ENCODE measurements around the gene RTN4RL1. TPM values are rescaled to one million over a fixed set of nuclear protein-coding genes. Genes with fewer than 3 reads are reported as not detected.

RTN4RL1 gene
- total and polyA plus RNA-seq, 2 of the 13 experiments (the other 11 are each of a cell fraction or from before 2014, with no cell fraction given), result 0.01 TPM; not detected in 1

DNA sequence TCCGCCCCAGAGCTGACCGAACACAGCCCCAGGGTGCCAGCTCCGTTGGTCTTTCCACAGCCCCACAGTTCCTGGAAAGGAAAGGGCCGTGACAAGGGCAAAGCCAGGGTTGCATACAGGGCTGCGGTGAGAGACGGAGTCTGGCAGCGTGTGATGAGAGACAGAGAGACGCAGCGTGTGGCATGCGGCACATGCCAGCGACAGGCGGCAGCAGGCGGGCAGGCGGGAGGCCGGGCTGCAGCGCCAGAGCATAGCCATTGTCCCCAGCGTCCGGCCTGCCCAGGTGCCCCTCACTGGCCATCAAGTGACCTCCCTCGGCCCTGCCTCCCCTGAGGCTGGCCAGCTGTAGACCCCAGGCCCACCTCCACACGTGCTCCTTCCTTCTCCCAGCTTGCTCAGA is 8.6 kb downstream of the RTN4RL1 start:
- no peaks in the 10 kb centered on the region for H3K36me3 ChIP-seq (replicated peaks in 1 of 2; ENCODE audit: control insufficient read depth in 1 of 2, insufficient read depth in 2 of 2, low read length in 2 of 2)
- ChIA-PET CTCF (ENCODE audit: low intra/inter-chr PET ratio, low total read pairs) (no interaction called here), POLR2A (no interaction called here)
- H2AFZ ChIP-seq (ENCODE audit: low read length), result no peak overlapping the region
- H3K9me3 ChIP-seq (ENCODE audit: low read length), result no peaks in the 10 kb centered on the region
- H3K4me3 ChIP-seq (replicated peaks in 1 of 3; ENCODE audit: insufficient read depth in 1 of 3, low read depth in 2 of 3, low read length in 3 of 3), result no peak overlapping the region
- H4K20me1 ChIP-seq (ENCODE audit: insufficient read depth, low read length), result no peaks in the 10 kb centered on the region
- no peaks in the 10 kb centered on the region for H3K4me1 ChIP-seq (ENCODE audit: insufficient read depth, low read length)
- no peak overlapping the region for H3K4me2 ChIP-seq (ENCODE audit: low read depth, low read length)
- in situ Hi-C loops (cut with HindIII; ENCODE audit: extremely low pct_ligation_motif_present, low pct_unique_long_range_greater_than_20kb), result no loop called here
- DNase-seq (ENCODE audit: low spot score) (no peak), FAIRE-seq (no peak), ATAC-seq (no peak)
- H3K79me2 ChIP-seq (ENCODE audit: insufficient read depth, low read length), result no peaks in the 10 kb centered on the region
- TF ChIP-seq ZNF430 (CRISPR knock-in tag; IDR thresholded peaks at IDR 0.05) (no peak), ZBTB33 (CRISPR knock-in tag; IDR thresholded peaks at IDR 0.05) (no peak), SETDB1 (CRISPR knock-in tag; IDR thresholded peaks at IDR 0.05; ENCODE audit: borderline replicate concordance) (no peak), KDM5A (IDR thresholded peaks at IDR 0.05; ENCODE audit: borderline replicate concordance, low read length) (no peak), SAFB2 (CRISPR knock-in tag; IDR thresholded peaks at IDR 0.05; ENCODE audit: borderline replicate concordance, low read depth) (no peak), ZNF780A (CRISPR knock-in tag; IDR thresholded peaks at IDR 0.05) (no peak), ISL2 (CRISPR knock-in tag; IDR thresholded peaks at IDR 0.05) (no peak), SNAI1 (CRISPR knock-in tag; IDR thresholded peaks at IDR 0.05; ENCODE audit: borderline replicate concordance) (no peak), ATF7-NPFF (CRISPR knock-in tag; IDR thresholded peaks at IDR 0.05; ENCODE audit: low read depth) (no peak), ZFP91 (CRISPR knock-in tag; IDR thresholded peaks at IDR 0.05; ENCODE audit: borderline replicate concordance) (no peak), ZBTB8A (CRISPR knock-in tag; IDR thresholded peaks at IDR 0.05; ENCODE audit: borderline replicate concordance, low read depth) (no peak), ZNF781 (CRISPR knock-in tag; IDR thresholded peaks at IDR 0.05; ENCODE audit: borderline replicate concordance, not compliant biosample characterization) (no peak), HES4 (CRISPR knock-in tag; IDR thresholded peaks at IDR 0.05; ENCODE audit: borderline replicate concordance) (no peak)
- TF ChIP-seq, protein P1, sequence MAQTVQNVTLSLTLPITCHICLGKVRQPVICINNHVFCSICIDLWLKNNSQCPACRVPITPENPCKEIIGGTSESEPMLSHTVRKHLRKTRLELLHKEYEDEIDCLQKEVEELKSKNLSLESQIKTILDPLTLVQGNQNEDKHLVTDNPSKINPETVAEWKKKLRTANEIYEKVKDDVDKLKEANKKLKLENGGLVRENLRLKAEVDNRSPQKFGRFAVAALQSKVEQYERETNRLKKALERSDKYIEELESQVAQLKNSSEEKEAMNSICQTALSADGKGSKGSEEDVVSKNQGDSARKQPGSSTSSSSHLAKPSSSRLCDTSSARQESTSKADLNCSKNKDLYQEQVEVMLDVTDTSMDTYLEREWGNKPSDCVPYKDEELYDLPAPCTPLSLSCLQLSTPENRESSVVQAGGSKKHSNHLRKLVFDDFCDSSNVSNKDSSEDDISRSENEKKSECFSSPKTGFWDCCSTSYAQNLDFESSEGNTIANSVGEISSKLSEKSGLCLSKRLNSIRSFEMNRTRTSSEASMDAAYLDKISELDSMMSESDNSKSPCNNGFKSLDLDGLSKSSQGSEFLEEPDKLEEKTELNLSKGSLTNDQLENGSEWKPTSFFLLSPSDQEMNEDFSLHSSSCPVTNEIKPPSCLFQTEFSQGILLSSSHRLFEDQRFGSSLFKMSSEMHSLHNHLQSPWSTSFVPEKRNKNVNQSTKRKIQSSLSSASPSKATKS (CRISPR knock-in tag; IDR thresholded peaks at IDR 0.05), result no peak
- BruUV-seq (replicated peaks), result no TSS peak
- peaks cover 7 to 42% of the 10 kb centered on the region in 2 experiments for H3K27me3 ChIP-seq (ENCODE audit: control insufficient read depth in 1 of 2, insufficient read depth in 2 of 2, low read length in 2 of 2)
- intact Hi-C loops (cut with micrococcal nuclease; ENCODE audit: unreplicated experiment), result no loop called here
- no peak overlapping the region for H3K27ac ChIP-seq (ENCODE audit: extremely low read length, insufficient read depth, low read length)
- 76% methylated on average over 20 of the region's 20 CpGs for WGBS (ENCODE audit: low lambda C conversion rate)
- no peak overlapping the region for H3K9ac ChIP-seq (ENCODE audit: insufficient read depth, low read depth, low read length)

Measured in HepG2 (cell line).